Ascending aorta (tissue), 2 donors: ENCODE data around the gene IGFBP5. TPM values are rescaled to one million over a fixed set of nuclear protein-coding genes. Genes with fewer than 3 reads are reported as not detected.

Experiments used
- DNase-seq, 2 donors: peaks; one replicate each; pipeline ENCODE4 v3.0.0-alpha.2; 2019; ENCODE audit warnings: low spot score in 2 of 2
- H3K27ac ChIP-seq, 2 donors: fragments of 200-600 bp; sonication (generic); one replicate each; pipeline ENCODE4 v1.5.1; 2016 to 2017; ENCODE audit warnings: mild to moderate bottlenecking in 1 of 2
- H3K27me3 ChIP-seq: fragments of 200-600 bp; sonication (generic); one replicate; pipeline ENCODE4 v1.5.1; 2017
- H3K36me3 ChIP-seq, 2 donors: fragments of 200-600 bp; sonication (generic); one replicate each; pipeline ENCODE4 v1.5.1; 2016
- H3K4me1 ChIP-seq, 2 donors: fragments of 200-600 bp; sonication (generic); one replicate each; pipeline ENCODE4 v1.5.1; 2016 to 2017; ENCODE audit warnings: mild to moderate bottlenecking in 1 of 2
- H3K4me3 ChIP-seq, 2 donors: fragments of 200-600 bp; sonication (generic); one replicate each; pipeline ENCODE4 v1.5.1; 2016 to 2017; ENCODE audit warnings: mild to moderate bottlenecking in 1 of 2
- H3K9me3 ChIP-seq, 2 donors: fragments of 200-600 bp; sonication (generic); one replicate each; pipeline ENCODE4 v1.5.1; 2016
- intact Hi-C: fragments of 100-400 bp; cut with DNase I; formaldehyde crosslinking; loops from one replicate; pipeline ENCODE4 v1.15.1; 2023
- total RNA-seq: library from RNA; depleted of rRNA; stranded (reverse); fragments of >200 nt; gene quantifications from one replicate; pipeline ENCODE4 v1.1.0, GENCODE V29; 2016
- TF ChIP-seq, protein P1 (sequence below), 3 experiments: fragments of 200-600 bp in 2 of 3; fragments of 450-650 bp in 1 of 3; sonication (generic) in 2 of 3; IDR thresholded peaks; one replicate each; pipeline ENCODE4 v1.5.1; 2016 to 2019; ENCODE audit warnings: antibody characterized with exemption in 3 of 3, mild to moderate bottlenecking in 1 of 3, moderate library complexity in 1 of 3

IGFBP5 gene
- total RNA-seq, 1 donor from 2014 or later = 1,280 TPM

- Histone ChIP-seq H3K27ac (peak overlapping the region; percentile 31 to 50), H3K27me3 (no peaks in the 10 kb centered on the region), H3K4me3 (no peak overlapping the region), H3K36me3 (peaks cover 47 to 49% of the 10 kb centered on the region in 2 donors), H3K9me3 (no peaks in the 10 kb centered on the region), H3K4me1 (no peaks in the 10 kb centered on the region)
- TF ChIP-seq, protein P1, sequence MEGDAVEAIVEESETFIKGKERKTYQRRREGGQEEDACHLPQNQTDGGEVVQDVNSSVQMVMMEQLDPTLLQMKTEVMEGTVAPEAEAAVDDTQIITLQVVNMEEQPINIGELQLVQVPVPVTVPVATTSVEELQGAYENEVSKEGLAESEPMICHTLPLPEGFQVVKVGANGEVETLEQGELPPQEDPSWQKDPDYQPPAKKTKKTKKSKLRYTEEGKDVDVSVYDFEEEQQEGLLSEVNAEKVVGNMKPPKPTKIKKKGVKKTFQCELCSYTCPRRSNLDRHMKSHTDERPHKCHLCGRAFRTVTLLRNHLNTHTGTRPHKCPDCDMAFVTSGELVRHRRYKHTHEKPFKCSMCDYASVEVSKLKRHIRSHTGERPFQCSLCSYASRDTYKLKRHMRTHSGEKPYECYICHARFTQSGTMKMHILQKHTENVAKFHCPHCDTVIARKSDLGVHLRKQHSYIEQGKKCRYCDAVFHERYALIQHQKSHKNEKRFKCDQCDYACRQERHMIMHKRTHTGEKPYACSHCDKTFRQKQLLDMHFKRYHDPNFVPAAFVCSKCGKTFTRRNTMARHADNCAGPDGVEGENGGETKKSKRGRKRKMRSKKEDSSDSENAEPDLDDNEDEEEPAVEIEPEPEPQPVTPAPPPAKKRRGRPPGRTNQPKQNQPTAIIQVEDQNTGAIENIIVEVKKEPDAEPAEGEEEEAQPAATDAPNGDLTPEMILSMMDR (IDR thresholded peaks at IDR 0.05) = no peak
- no peak for DNase-seq
- intact Hi-C loops = no loop called here
Observed at GRCh38 chr2:216673609-216674008, 21.7 kb downstream of the IGFBP5 start.

GRCh38 chr2:216673021-216673420 lies 22.3 kb downstream of the IGFBP5 start:
- no peaks in the 10 kb centered on the region for H3K27me3 ChIP-seq
- H3K36me3 ChIP-seq = peaks cover 41 to 43% of the 10 kb centered on the region in 2 donors
- peak overlapping the region; percentile 31 to 50 for H3K27ac ChIP-seq
- no peak overlapping the region for H3K4me3 ChIP-seq
- intact Hi-C loops = no loop called here
- no peaks in the 10 kb centered on the region for H3K4me1 ChIP-seq
- TF ChIP-seq, protein P1 (IDR thresholded peaks at IDR 0.05) = no peak
- DNase-seq = no peak
- no peaks in the 10 kb centered on the region for H3K9me3 ChIP-seq

- no peak overlapping the region for H3K4me3 ChIP-seq
- H3K36me3 ChIP-seq = peaks cover 36 to 37% of the 10 kb centered on the region in 2 donors
- TF ChIP-seq, protein P1 (IDR thresholded peaks at IDR 0.05) = no peak
- H3K27ac ChIP-seq = peak overlapping the region; percentile 31 to 50
- no peak for DNase-seq
- H3K4me1 ChIP-seq = no peaks in the 10 kb centered on the region
- no peaks in the 10 kb centered on the region for H3K27me3 ChIP-seq
- intact Hi-C loops = no loop called here
- H3K9me3 ChIP-seq = no peaks in the 10 kb centered on the region
Observed at GRCh38 chr2:216672466-216672865, 22.9 kb downstream of the IGFBP5 start.

GRCh38 chr2:216671791-216672343 lies 23.5 kb downstream of the IGFBP5 start:
- H3K27me3 ChIP-seq = no peaks in the 10 kb centered on the region
- H3K4me3 ChIP-seq = no peak overlapping the region
- intact Hi-C loops = no loop called here
- DNase-seq = no peak
- H3K36me3 ChIP-seq = peaks cover 31% of the 10 kb centered on the region in 2 donors
- H3K27ac ChIP-seq = peak overlapping the region; percentile 55 to 64
- H3K4me1 ChIP-seq = no peaks in the 10 kb centered on the region
- H3K9me3 ChIP-seq = no peaks in the 10 kb centered on the region
- TF ChIP-seq, protein P1 (IDR thresholded peaks at IDR 0.05) = no peak

- Histone ChIP-seq H3K9me3 (no peaks in the 10 kb centered on the region), H3K4me3 (no peak overlapping the region), H3K36me3 (peaks cover 23% of the 10 kb centered on the region in 2 donors), H3K27ac (peak overlapping the region; percentile 55 to 64), H3K4me1 (peaks cover 0 to 3% of the 10 kb centered on the region in 2 donors), H3K27me3 (no peaks in the 10 kb centered on the region)
- TF ChIP-seq, protein P1 (IDR thresholded peaks at IDR 0.05) = no peak
- DNase-seq = no peak
- intact Hi-C loops = no loop called here
Observed at GRCh38 chr2:216671081-216671411, 24.3 kb downstream of the IGFBP5 start.
